HG02938 (cell line): ENCODE results near the gene PAAF1.
A peak's percentile ranks its signal among the peaks of the same experiment; 100 is the strongest.

Experiments used
- ATAC-seq: cut with Tn5 transposase; IDR thresholded peaks from one replicate; pipeline ENCODE4 v1.9.1; 2021; ENCODE audit warnings: mild to moderate bottlenecking, moderate library complexity; ENCODE audit not compliant: unreplicated experiment

The PAAF1 gene

GRCh38 chr11:73969991-73970800 is 93.4 kb downstream of the PAAF1 start:
- ATAC-seq = no peak

DNA sequence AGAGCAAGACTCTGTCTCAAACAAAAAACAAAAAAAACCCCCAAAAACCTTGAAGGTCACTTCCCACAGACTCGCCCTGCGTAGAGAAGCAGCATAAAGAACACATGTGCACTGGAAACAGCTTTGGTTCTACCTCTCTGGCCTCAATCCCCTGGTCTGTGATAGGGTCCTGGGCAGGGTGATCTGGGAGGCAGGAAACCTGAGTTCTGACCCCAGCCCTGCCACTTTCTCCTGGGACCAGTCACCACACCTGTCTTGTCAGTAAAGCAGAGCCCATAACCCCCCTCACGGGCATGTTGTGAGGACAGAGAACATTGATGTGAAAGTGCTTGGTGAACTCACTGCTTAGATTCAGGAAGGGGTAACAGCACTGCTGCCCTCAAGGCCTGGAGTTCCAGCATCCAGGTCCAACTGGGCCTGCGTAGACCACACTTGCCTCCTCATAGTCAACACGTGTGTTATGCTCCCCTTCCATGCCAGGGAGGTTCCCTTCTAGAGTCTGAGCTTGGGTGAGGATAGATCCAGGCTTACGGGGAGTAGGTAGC is 94.4 kb downstream of the PAAF1 start:
- no peak for ATAC-seq

DNA sequence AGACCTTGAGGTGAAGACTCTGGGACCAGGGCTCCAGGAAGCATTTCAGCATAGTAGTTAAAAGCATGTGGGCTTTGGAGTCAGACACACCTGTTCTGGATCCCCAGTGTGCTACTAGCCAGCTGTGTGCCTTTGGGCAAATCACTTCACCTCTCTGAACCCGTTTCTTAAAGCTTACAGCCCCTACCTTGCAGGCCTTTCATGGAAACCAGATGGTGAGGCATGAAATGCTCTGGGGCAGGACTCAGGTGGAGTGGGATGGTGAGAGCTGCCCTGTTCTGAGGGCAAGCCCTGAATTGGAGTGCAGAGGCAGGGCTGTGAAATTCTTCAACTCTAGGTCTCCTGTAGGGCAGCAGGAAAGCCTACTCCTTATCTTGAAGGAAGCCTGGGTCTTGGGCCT is 95.4 kb downstream of the PAAF1 start:
- ATAC-seq = no peak

- no peak for ATAC-seq
These were observed 96.0 kb downstream of the PAAF1 start for GRCh38 chr11:73972620-73973449.

GRCh38 chr11:73974604-73975478 is 98.0 kb downstream of the PAAF1 start:
- no peak for ATAC-seq

DNA sequence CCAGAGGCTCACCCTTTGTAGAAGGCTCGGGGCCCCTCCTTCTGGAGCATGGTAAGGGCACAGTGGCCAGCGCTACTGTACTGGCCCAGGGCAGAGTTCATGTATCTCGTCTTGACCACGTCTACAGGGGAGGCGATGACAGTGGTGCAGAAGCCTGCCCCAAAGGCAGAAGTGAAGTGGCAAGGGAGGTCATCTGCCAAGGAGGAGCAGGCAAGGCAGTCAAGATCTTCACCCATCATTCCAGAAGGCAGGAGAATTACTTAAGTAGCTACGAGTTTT is 98.6 kb downstream of the PAAF1 start:
- no peak for ATAC-seq

DNA sequence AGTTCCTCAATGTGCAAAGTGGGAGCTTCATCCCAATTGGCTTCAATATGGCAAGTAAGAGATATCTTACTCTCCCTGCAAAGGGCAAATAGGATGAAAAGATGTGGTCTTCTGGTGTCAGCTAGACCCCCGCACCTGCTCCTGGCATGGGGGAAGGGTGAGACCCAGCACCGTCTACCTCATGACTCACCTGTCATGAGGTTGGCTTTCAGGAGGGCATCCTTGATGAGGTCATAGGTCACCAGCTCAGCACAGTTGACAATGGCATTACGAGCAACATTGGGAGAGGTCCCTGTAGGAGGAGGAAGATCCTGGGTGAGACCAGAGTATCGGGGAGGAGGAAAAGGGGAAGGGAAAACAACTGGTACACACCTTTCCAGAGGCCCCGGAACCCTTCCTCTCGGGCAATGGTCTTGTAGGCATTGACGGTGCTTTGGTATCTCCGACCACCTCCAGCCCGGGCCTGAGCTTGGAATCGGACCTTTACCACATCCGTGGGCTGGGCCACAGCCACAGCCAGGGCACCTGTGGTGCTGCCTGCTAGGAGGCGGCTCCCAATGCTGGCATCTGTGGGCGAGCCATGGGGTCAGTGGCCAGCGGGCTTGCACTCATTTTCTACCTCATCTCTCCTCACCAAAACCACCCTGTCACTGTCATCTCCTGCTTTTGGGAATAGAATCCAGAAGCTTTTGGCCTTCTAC is 99.8 kb downstream of the PAAF1 start:
- no peak for ATAC-seq

DNA sequence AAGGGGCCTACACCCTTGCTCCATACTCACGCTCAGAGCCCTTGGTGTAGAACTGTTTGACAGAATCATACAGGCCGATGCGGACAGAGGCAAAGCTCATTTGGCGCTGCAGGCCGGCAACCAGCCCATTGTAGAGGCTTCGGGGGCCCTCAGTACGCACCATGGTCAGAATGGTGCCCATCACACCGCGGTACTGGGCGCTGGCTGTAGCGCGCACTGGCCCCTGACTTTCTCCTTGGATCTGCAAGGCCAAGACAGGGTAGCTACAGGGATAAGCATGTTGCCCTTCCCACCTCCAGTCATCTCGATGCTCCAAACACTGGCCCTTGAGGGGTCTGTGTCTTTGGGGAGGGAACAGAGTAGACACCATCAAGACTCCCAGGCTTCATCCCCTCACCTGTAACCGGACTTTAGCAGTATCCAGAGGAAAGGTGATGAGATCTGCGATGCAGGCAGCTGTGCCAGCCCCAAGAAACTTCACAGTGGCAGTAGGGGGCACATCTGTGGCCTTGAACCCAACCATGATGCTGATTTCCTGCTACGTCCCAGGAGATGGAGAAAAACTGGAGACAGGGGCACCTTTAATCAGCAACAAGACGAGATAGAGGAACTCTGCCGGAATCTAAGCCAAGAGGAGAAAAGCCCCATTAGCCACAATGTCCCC is 101.2 kb downstream of the PAAF1 start:
- no peak for ATAC-seq

- no peak for ATAC-seq
These were observed 101.8 kb downstream of the PAAF1 start for GRCh38 chr11:73978576-73979086.

DNA sequence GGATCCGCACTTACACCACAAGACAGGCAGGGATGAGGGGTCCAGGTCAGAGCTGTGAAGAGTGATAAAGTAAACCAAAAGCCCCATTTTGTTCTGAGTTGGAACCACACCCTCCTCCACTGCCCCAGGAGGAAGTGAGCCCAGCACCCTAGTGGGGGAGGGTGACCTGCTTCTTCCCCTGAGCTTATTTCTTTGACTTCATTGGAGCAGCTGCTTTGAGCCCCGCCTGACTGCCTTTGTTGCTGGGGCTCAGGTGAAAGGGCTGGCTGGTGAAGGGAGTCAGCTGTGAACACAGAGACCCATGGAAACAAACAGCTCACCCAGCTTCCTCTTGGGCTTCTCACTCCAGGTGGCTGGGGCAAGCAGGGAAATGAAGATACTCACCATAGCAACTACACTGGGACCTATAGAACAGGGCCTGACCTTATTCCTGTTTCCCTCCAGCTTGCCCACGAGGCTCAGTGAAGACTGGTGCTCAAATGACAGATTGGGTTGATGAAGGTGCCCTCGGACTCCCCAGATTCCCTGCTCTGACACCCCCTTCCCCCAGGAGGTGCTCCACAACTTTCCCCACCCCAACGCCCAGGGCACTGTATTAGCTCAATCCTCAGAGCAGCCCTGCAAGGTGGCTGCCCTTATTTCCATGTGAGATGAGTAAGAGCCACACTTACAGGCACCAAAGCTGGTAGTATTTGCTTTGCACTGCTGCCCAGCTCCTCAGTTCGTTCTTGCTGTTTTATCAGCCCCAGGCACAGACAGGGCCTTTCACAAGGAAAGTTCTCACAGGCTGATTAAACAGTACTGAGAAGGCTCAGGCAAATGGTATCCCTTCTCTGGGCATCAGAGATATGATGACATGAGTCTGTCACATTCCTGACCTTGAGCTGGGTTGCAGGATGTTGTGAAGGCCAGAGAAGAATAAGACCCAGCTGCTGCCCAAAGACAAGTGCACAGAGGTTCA is 103.5 kb downstream of the PAAF1 start:
- ATAC-seq = peak; percentile 42
